ENCODE data around the gene R3HDM2.
A peak's percentile ranks its signal among the peaks of the same experiment; 100 is the strongest.
"Not testable (repeated sequence)": the region's sequence is repeated elsewhere in the genome, so short reads cannot be mapped to it uniquely, and the experiment has no call there.

The R3HDM2 gene

GRCh38 chr12:57336299-57336698 lies 94.5 kb downstream of the R3HDM2 start:
- not testable (repeated sequence) for DNase-seq (ENCODE audit: low read depth in 2 of 3, low spot score in 2 of 3)

DNA sequence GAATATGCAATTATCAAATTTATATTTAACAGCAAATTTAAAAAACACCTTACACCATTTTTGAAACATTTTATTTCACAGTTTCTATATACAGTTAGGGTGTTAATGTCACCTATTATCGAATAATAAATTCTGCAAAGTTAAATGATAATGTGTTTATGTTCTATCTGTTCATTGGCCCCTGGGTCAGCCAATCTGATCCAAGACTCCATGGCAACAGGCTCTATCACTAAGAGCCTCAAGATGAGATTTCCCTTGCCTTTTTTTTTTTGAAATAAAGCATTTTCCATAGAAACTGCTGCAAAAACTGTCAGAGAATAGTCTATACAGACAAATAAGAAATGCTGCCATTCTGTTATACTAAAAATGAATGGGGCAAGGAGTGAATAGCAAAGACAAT lies 96.6 kb downstream of the R3HDM2 start:
- DNase-seq (ENCODE audit: low read depth in 2 of 3, low spot score in 2 of 3) = no peak

- no peak for DNase-seq (ENCODE audit: low read depth in 2 of 3, low spot score in 2 of 3)
Measured at GRCh38 chr12:57332646-57333312, 98.1 kb downstream of the R3HDM2 start.

DNA sequence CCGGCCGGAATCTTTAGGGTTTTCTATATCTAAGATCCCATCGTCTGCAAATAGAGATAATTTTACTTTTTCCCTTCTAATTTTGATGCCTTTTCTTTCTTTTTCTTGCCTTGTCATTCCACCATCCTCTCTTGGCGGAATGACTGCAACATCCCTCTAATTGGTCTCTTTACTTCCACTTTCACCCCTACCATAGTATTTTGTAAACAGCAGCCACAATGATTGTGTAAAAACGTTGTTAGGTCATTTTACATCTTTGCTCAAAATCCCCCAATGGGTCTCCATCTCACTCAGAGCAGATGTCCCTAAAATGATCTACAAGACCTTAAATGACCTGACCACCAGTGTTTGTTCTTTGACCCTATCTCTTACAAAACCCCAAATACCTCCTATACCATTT lies 99.9 kb downstream of the R3HDM2 start:
- no peak for DNase-seq (ENCODE audit: low read depth in 2 of 3, low spot score in 2 of 3)

GRCh38 chr12:57329219-57329618 lies 101.6 kb downstream of the R3HDM2 start:
- DNase-seq (ENCODE audit: low read depth in 2 of 3, low spot score in 2 of 3) = no peak

- no peak for DNase-seq (ENCODE audit: low read depth in 2 of 3, low spot score in 2 of 3)
Measured at GRCh38 chr12:57325395-57325794, 105.4 kb downstream of the R3HDM2 start.

DNA sequence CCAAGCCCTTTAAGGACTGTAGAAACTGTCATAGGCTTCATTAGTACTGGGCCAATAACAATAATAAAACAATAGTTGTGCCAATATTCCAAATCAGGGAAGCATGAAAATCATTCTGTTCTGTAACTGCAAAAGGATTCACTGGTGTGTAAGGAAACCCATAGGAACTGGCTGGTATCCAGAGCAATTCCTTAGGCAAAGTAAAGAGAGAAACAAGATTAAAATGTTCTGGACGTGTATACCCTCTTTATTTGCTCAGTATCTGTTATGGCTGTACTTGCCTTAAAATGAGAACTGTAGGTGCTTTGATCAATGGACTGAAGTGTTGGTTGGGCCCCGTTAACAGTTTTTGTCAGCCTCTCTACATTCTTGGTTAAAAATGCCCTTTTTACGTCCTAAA lies 107.4 kb downstream of the R3HDM2 start:
- no peak for DNase-seq (ENCODE audit: low read depth in 2 of 3, low spot score in 2 of 3)

DNA sequence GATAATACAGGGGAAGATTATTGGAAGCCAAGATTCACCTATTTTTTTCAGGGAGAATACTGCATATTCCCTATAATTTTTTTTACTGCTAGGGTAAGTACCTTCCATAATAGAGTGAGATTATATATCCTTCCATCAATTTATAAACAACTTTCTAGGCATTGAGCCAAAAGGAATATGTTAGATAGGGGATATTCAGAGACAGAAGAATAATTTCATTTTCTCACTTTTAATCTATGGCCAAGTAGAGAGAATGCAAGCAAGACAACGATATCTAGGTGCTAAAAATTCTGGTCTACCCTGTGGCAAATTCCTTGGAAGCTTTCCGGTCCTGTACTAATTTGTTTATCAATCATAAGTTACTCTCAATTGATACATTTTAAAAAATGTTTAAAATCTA lies 110.2 kb downstream of the R3HDM2 start:
- no peak for DNase-seq (ENCODE audit: low read depth in 2 of 3, low spot score in 2 of 3)

- no peak for DNase-seq (ENCODE audit: low read depth in 2 of 3, low spot score in 2 of 3)
Measured at GRCh38 chr12:57319678-57320469, 111.0 kb downstream of the R3HDM2 start.

GRCh38 chr12:57315681-57316080 lies 115.2 kb downstream of the R3HDM2 start:
- no peak for DNase-seq (ENCODE audit: low read depth in 2 of 3, low spot score in 2 of 3)

DNA sequence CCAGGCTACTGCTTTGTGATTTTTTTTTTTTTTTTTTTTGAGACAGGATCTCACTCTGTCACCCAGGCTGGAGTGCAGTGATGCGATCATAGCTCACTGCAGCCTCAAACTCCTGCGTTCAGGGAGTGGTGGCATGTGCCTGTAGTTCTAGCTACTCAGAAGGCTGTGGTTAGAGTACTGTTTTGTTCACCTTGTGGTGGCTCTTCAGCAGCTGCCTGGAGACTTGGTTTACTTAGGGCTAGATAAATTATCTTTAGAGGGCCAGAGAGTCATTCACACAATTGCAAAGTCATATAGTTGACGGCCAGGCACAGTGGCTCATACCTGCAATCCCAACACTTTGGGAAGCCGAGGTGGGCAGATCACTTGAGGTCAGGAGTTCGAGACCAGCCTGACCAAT lies 118.6 kb downstream of the R3HDM2 start:
- DNase-seq (ENCODE audit: low read depth in 2 of 3, low spot score in 2 of 3) = not testable (repeated sequence)

DNA sequence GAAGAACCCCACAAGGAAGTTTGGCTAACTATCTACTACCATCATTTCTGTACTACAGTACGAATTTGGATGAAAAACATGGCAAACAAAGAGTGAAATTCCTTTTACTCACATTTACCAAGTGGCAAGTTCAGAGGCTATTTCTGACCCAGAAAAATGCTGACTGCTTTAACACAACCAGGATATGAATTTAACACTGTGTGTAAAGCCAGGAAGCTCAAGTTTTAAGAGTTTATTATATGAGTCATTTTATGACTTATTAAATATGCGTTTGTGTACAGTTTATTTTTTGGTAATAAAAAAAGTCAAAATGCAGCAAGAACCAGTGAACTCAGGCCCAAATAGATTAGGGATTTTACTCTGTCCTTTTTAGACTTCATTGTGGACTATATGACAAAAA lies 121.4 kb downstream of the R3HDM2 start:
- DNase-seq (ENCODE audit: low read depth in 2 of 3, low spot score in 2 of 3) = no peak

DNA sequence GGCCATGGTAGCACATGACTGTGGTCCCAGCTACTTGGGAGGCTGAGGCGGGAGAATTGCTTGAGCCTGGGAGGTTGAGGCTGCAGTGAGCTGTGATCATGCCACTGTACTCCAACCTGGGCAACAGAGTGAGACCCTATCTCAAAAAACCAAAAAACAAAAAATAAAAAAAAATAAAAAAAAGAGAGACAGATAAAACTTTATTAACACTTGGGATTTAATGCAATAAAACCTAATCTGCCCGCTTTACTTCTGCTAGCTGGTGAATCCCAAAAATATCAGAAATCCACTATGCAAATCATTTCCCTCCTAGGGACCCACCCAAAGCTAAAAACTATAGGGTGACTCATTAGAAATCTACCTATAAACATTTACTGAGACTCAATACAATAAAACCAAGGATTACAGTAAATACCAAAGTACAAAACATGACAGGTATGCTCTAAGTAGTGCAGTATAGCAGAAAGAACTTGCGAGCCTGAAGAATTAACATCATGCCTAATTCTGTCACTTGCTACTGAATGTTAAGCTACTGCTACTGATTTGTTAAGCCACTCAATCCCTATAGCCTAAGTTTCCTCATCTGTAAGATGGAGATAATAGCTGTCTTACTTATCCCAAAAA lies 129.8 kb downstream of the R3HDM2 start:
- no peak for DNase-seq (ENCODE audit: low read depth in 2 of 3, low spot score in 2 of 3)

GRCh38 chr12:57299514-57300016 lies 131.3 kb downstream of the R3HDM2 start:
- DNase-seq (ENCODE audit: low read depth in 2 of 3, low spot score in 2 of 3) = no peak

DNA sequence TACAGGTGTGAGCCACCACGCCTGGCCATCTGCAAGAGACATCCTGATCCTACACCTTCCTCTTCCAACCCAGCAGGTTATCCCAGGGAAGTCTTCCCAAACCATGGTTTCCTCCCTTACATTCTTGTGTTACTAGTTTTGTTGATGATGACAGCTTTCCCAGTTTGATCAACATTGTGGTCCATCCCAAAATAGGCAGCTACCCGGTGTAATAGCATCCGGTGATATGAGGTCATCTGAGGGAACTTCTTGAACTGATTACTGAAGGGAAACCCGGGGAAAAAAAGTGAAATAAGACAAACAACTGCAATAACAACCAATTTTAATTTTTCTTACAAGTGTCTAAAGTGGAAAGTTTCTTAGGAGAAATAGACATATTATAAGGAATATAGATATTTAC lies 134.6 kb downstream of the R3HDM2 start:
- DNase-seq (ENCODE audit: low read depth in 2 of 3, low spot score in 2 of 3) = no peak

GRCh38 chr12:57282073-57282472 lies 148.8 kb downstream of the R3HDM2 start:
- not testable (repeated sequence) for DNase-seq (ENCODE audit: low read depth in 2 of 3, low spot score in 2 of 3)

DNA sequence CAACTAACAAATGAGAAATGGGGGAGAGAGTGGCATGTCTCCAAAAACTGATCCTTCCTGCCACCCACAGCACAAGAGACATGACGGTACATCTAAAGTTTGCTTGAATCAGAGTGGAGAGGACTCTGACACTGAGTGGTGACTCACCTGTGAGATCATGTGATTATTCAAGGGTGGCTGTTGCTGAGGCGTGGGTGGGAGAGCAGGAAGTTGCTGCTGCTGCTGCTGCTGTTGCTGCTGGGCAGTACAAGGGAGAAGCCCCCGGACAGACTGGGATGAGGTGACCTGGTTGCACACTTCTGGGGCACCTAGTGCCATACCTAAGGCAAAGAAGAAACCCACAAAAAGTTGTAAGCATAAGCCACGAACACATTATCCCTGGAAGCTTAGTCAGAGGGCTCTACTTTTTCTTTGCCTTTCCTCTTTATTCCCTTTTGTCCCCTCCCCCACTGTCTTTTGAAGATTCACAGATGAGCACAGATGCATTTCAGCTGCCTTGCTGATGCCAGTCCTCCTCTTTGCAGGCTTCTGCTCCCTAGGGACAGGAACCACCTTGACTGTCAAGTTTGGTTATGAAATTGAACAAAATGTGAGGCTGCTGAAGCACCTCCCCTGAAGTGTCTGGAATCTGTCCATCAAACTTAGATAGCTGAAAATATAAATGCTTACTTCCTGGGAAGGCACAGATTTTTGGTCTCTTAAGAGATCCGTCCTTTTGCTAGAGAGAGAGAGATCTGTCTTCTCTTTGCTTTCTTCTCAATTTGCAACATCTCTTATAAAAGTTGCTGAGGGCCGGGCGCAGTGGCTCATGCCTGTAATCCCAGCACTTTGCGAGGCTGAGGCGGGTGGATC lies 150.4 kb downstream of the R3HDM2 start:
- DNase-seq (ENCODE audit: low read depth in 2 of 3, low spot score in 2 of 3) = peak; percentile 28 to 48 (median 28)

DNA sequence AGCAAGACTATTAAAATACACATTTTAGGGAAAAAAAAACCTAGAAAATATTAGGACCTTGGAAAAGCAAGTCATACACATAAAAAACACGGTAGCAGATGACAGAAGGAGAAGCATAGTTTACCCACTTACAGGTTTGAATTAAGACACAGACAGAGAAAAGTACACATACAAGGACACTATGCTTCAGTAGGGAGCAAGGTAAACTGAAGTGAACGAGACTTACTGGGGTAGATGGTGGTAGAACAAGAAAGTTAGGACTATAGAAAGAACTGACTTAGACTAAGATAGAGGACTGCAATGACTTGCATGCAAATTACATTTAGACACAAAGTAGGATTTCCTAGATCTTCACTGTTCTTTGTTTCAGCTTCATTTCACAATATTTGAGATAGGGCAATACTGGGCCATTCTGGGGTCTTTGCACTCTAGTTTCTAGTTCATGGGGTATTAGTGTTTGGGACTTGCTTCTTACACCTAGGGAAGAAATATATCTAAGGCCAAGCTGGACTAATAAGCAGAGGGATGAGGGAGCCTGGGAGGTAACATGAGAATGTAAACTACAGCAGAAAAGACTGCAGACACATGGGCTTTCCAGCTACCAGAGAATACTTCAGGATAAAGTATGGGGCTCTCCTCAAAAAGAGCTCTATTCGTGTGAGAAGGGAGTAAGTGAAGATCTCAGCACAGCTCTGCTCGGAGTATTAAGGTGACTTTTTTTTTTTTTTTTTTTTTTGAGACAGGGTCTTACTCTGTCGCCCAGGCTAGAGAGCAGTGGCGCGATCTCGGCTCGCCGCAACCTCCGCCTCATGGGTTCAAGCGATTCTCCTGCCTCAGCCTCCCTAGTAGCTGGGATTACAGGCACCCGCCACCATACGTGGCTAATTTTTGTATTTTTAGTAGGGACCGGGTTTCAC lies 152.1 kb downstream of the R3HDM2 start:
- DNase-seq (ENCODE audit: low read depth in 2 of 3, low spot score in 2 of 3) = no peak

DNA sequence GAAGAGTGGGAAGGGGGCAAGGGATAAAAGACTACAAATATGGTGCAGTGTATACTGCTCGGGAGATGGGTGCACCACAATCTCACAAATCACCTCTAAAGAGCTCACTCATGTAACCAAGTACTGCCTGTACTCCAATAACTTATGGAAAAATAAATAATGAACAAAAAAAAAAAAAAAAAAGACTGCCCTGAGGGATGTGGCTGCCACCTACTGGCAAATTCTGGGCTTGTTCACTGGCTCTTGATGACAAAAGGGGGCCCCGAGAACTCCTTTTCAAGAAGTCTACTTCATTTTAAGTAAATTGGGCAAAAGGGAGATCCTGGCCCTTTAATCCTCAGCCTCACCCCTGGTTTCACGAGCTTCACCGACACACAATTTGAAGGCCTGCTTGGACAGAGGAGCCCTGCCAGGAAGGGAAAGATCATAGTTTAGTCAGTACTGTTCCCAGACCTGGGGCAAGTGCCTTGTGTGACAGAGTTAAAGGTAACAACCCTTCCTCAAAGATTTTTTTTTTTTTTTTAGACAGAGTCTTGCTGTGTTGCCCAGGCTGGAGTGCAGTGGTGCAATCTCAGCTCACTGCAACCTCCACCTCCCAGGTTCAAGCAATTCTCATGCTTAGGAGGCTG lies 153.8 kb downstream of the R3HDM2 start:
- no peak for DNase-seq (ENCODE audit: low read depth in 2 of 3, low spot score in 2 of 3)

GRCh38 chr12:57276233-57276632 lies 154.6 kb downstream of the R3HDM2 start:
- DNase-seq (ENCODE audit: low read depth in 2 of 3, low spot score in 2 of 3) = not testable (repeated sequence)
